ENCODE results near the gene MAS1. TPM values are rescaled to one million over a fixed set of nuclear protein-coding genes. Genes with fewer than 3 reads are reported as not detected.

MAS1 gene
- total RNA-seq, 1 experiment from 2014 or later, result not detected

DNA sequence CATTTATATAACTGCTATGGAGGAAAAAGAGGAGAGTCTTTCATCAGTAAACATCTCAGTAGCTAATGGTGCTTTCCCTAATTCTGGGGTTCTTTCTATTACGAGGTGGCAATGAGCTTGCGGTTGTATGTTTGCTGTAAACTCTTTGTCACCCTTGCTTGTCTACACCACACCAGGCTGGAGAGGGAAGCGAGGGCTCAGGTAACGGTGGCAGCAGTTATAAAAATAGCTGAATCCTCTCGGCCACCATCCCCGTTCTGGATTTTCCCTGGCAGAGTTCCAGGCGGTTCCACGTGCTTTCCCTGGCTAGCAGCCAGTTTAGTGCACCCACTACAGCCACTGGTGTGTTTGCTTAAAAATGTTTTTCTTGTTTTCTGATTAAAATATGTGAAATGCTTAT lies 39.0 kb downstream of the MAS1 start:
- H3K9me3 ChIP-seq (ENCODE audit: control insufficient read depth, insufficient read depth, low read depth, low read length), result no peaks in the 10 kb centered on the region
- BruUV-seq (replicated peaks), result no TSS peak
- ATAC-seq, result no peak
- in situ Hi-C loops (cut with HindIII; ENCODE audit: low pct_unique_long_range_greater_than_20kb, low sequenced_read_pairs) (no loop called here), intact Hi-C loops (cut with micrococcal nuclease; ENCODE audit: unreplicated experiment) (no loop called here)
- H3K27ac ChIP-seq (ENCODE audit: low read length), result no peak overlapping the region
- DNase-seq (ENCODE audit: low read depth, low spot score), result no peak
- no peaks in the 10 kb centered on the region for H3K27me3 ChIP-seq (ENCODE audit: control insufficient read depth, insufficient read depth, low read length)
- TF ChIP-seq POLR2AphosphoS5 (IDR thresholded peaks at IDR 0.05; ENCODE audit: low read depth, low read length) (no peak), SIN3A (IDR thresholded peaks at IDR 0.05; ENCODE audit: borderline replicate concordance, insufficient read depth, low read depth, low read length) (no peak), TCF7L2 (IDR thresholded peaks at IDR 0.05; ENCODE audit: low read depth, low read length) (no peak)
- TF ChIP-seq, protein P1, sequence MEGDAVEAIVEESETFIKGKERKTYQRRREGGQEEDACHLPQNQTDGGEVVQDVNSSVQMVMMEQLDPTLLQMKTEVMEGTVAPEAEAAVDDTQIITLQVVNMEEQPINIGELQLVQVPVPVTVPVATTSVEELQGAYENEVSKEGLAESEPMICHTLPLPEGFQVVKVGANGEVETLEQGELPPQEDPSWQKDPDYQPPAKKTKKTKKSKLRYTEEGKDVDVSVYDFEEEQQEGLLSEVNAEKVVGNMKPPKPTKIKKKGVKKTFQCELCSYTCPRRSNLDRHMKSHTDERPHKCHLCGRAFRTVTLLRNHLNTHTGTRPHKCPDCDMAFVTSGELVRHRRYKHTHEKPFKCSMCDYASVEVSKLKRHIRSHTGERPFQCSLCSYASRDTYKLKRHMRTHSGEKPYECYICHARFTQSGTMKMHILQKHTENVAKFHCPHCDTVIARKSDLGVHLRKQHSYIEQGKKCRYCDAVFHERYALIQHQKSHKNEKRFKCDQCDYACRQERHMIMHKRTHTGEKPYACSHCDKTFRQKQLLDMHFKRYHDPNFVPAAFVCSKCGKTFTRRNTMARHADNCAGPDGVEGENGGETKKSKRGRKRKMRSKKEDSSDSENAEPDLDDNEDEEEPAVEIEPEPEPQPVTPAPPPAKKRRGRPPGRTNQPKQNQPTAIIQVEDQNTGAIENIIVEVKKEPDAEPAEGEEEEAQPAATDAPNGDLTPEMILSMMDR (IDR thresholded peaks at IDR 0.05), result no peak
- TF ChIP-seq, protein P2, sequence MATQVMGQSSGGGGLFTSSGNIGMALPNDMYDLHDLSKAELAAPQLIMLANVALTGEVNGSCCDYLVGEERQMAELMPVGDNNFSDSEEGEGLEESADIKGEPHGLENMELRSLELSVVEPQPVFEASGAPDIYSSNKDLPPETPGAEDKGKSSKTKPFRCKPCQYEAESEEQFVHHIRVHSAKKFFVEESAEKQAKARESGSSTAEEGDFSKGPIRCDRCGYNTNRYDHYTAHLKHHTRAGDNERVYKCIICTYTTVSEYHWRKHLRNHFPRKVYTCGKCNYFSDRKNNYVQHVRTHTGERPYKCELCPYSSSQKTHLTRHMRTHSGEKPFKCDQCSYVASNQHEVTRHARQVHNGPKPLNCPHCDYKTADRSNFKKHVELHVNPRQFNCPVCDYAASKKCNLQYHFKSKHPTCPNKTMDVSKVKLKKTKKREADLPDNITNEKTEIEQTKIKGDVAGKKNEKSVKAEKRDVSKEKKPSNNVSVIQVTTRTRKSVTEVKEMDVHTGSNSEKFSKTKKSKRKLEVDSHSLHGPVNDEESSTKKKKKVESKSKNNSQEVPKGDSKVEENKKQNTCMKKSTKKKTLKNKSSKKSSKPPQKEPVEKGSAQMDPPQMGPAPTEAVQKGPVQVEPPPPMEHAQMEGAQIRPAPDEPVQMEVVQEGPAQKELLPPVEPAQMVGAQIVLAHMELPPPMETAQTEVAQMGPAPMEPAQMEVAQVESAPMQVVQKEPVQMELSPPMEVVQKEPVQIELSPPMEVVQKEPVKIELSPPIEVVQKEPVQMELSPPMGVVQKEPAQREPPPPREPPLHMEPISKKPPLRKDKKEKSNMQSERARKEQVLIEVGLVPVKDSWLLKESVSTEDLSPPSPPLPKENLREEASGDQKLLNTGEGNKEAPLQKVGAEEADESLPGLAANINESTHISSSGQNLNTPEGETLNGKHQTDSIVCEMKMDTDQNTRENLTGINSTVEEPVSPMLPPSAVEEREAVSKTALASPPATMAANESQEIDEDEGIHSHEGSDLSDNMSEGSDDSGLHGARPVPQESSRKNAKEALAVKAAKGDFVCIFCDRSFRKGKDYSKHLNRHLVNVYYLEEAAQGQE (IDR thresholded peaks at IDR 0.05; ENCODE audit: insufficient read depth in 1 of 2, low read depth in 2 of 2, low read length in 1 of 2), result no peak
- CTCF ChIA-PET, result no interaction called here
- H3K4me1 ChIP-seq (ENCODE audit: control insufficient read depth, insufficient read depth, low read length), result no peaks in the 10 kb centered on the region
- H3K36me3 ChIP-seq (ENCODE audit: control insufficient read depth, insufficient read depth, low read length), result no peaks in the 10 kb centered on the region
- POLR2A ChIA-PET, result no interaction called here
- no peak overlapping the region for H3K4me3 ChIP-seq (ENCODE audit: low read depth in 2 of 2, low read length in 2 of 2)

DNA sequence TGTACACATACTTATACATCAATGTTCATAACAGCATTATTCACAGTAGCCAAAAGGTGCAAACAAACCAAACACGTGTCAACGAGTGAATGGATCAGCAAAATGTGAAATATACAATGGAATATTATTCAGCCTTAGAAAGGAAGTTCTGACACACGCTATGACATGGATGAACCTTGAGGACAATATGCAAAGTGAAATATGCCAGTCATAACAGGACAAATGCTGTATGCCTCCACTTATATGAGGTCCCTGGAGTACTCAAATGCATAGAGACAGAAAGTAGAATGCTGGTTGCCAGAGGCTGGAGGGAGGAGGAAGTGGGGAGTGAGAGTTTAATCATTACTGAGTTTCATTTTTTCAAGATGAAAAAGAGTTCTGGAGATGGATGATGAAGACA lies 40.3 kb downstream of the MAS1 start:
- no peak for DNase-seq (ENCODE audit: low read depth, low spot score)
- Histone ChIP-seq H3K4me3 (ENCODE audit: low read depth in 2 of 2, low read length in 2 of 2) (no peak overlapping the region), H3K9me3 (ENCODE audit: control insufficient read depth, insufficient read depth, low read depth, low read length) (no peaks in the 10 kb centered on the region), H3K36me3 (ENCODE audit: control insufficient read depth, insufficient read depth, low read length) (no peaks in the 10 kb centered on the region), H3K27ac (ENCODE audit: low read length) (no peak overlapping the region), H3K4me1 (ENCODE audit: control insufficient read depth, insufficient read depth, low read length) (no peaks in the 10 kb centered on the region), H3K27me3 (ENCODE audit: control insufficient read depth, insufficient read depth, low read length) (no peaks in the 10 kb centered on the region)
- intact Hi-C loops (cut with micrococcal nuclease; ENCODE audit: unreplicated experiment), result no loop called here
- no TSS peak for BruUV-seq (replicated peaks)
- ChIA-PET POLR2A (interaction anchor here (0.6 kb wide), 1 partner anchor 56 kb away, joined by 8 read pairs; no protein-coding TSS in a partner anchor), CTCF (no interaction called here)
- no peak for TF ChIP-seq TCF7L2 (IDR thresholded peaks at IDR 0.05; ENCODE audit: low read depth, low read length)
- TF ChIP-seq POLR2AphosphoS5 (IDR thresholded peaks at IDR 0.05; ENCODE audit: low read depth, low read length), result no peak
- TF ChIP-seq, protein P2 (IDR thresholded peaks at IDR 0.05; ENCODE audit: insufficient read depth in 1 of 2, low read depth in 2 of 2, low read length in 1 of 2), result no peak
- no peak for TF ChIP-seq SIN3A (IDR thresholded peaks at IDR 0.05; ENCODE audit: borderline replicate concordance, insufficient read depth, low read depth, low read length)
- TF ChIP-seq, protein P1 (IDR thresholded peaks at IDR 0.05), result no peak
- in situ Hi-C loops (cut with HindIII; ENCODE audit: low pct_unique_long_range_greater_than_20kb, low sequenced_read_pairs), result no loop called here
- ATAC-seq, result no peak
